IPS-18a (cell line): ENCODE data around the gene BICDL1.

Experiments
- H3K27ac ChIP-seq: one replicate; pipeline ENCODE4 v1.5.1; 2013; ENCODE audit warnings: low read length
- H3K27me3 ChIP-seq: one replicate; pipeline ENCODE4 v1.6.1; 2013; ENCODE audit warnings: mild to moderate bottlenecking, low read length; ENCODE audit not compliant: control insufficient read depth, insufficient read depth
- H3K36me3 ChIP-seq: one replicate; pipeline ENCODE4 v1.6.1; 2013; ENCODE audit warnings: low read depth, low read length; ENCODE audit not compliant: control insufficient read depth
- H3K4me1 ChIP-seq: one replicate; pipeline ENCODE4 v1.6.1; 2013; ENCODE audit warnings: low read depth, low read length; ENCODE audit not compliant: control insufficient read depth
- H3K4me3 ChIP-seq: one replicate; pipeline ENCODE4 v1.5.1; 2013; ENCODE audit warnings: low read length
- H3K9ac ChIP-seq: one replicate; pipeline ENCODE4 v1.6.1; 2013; ENCODE audit warnings: mild to moderate bottlenecking, low read length, moderate library complexity
- H3K9me3 ChIP-seq: one replicate; pipeline ENCODE4 v1.6.1; 2013; ENCODE audit warnings: low read depth, low read length; ENCODE audit not compliant: control insufficient read depth

Gene BICDL1

DNA sequence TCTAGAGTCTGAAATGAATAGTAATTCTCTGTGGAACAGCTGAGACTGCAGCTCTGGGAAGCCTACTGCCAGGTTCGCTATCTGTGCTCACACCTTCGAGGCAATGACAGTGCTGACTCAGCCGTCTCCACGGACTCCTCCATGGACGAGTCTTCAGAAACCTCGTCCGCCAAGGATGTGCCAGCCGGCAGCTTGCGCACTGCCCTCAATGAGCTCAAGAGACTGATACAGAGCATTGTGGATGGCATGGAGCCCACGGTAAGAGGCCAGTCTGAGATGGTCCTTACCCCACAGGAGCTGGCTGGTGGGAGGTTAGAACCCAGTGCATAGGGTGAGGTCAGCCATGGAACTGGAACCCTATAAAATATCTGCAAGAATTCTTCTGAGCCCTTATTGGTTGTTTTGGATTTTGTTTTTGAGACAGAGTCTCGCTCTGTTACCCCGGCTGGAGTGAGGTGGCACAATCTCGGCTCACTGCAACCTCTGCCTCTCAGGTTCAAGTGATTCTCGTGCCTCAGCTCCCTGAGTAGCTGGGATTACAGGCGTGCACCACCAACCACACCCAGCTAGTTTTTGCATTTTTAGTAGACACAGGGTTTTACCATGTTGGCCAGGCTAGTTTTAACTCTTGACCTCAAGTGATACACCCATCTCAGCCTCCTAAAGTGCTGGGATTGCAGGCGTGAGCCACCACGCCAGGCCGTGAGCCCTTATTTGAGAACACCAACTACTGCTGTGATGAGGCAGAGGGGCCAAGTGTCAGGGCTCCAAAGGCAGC, 83.6 kb downstream of the BICDL1 start:
- H3K4me1 ChIP-seq: no peaks in the 10 kb centered on the region
- H3K9me3 ChIP-seq: no peaks in the 10 kb centered on the region
- no peaks in the 10 kb centered on the region for H3K27me3 ChIP-seq
- no peak overlapping the region for H3K27ac ChIP-seq
- peaks cover 4% of the 10 kb centered on the region for H3K36me3 ChIP-seq
- no peak overlapping the region for H3K4me3 ChIP-seq
- H3K9ac ChIP-seq: no peak overlapping the region

- Histone ChIP-seq H3K36me3 (peaks cover 4% of the 10 kb centered on the region), H3K27ac (no peak overlapping the region), H3K9ac (no peak overlapping the region), H3K27me3 (no peaks in the 10 kb centered on the region), H3K4me1 (no peaks in the 10 kb centered on the region), H3K4me3 (no peak overlapping the region), H3K9me3 (no peaks in the 10 kb centered on the region)
Measured at GRCh38 chr12:120075034-120075616, 86.1 kb downstream of the BICDL1 start.

- Histone ChIP-seq H3K27ac (no peak overlapping the region), H3K36me3 (peaks cover 4% of the 10 kb centered on the region), H3K4me3 (no peak overlapping the region), H3K4me1 (no peaks in the 10 kb centered on the region), H3K9ac (no peak overlapping the region), H3K9me3 (no peaks in the 10 kb centered on the region), H3K27me3 (no peaks in the 10 kb centered on the region)
Measured at GRCh38 chr12:120076651-120077050, 87.6 kb downstream of the BICDL1 start.

GRCh38 chr12:120077260-120077659, 88.2 kb downstream of the BICDL1 start:
- Histone ChIP-seq H3K9ac (no peak overlapping the region), H3K4me1 (no peaks in the 10 kb centered on the region), H3K9me3 (no peaks in the 10 kb centered on the region), H3K27me3 (no peaks in the 10 kb centered on the region), H3K4me3 (no peak overlapping the region), H3K27ac (no peak overlapping the region), H3K36me3 (no peaks in the 10 kb centered on the region)

GRCh38 chr12:120078868-120079267, 89.8 kb downstream of the BICDL1 start:
- H3K27me3 ChIP-seq: no peaks in the 10 kb centered on the region
- H3K4me3 ChIP-seq: no peak overlapping the region
- no peaks in the 10 kb centered on the region for H3K36me3 ChIP-seq
- H3K4me1 ChIP-seq: no peaks in the 10 kb centered on the region
- H3K9me3 ChIP-seq: no peaks in the 10 kb centered on the region
- H3K27ac ChIP-seq: no peak overlapping the region
- H3K9ac ChIP-seq: no peak overlapping the region

GRCh38 chr12:120079411-120080400, 90.7 kb downstream of the BICDL1 start:
- no peaks in the 10 kb centered on the region for H3K36me3 ChIP-seq
- no peaks in the 10 kb centered on the region for H3K4me1 ChIP-seq
- no peaks in the 10 kb centered on the region for H3K27me3 ChIP-seq
- no peak overlapping the region for H3K27ac ChIP-seq
- no peaks in the 10 kb centered on the region for H3K9me3 ChIP-seq
- H3K4me3 ChIP-seq: no peak overlapping the region
- no peak overlapping the region for H3K9ac ChIP-seq

- no peak overlapping the region for H3K27ac ChIP-seq
Measured at GRCh38 chr12:120081641-120082040, 92.6 kb downstream of the BICDL1 start.

GRCh38 chr12:120085920-120086645, 97.0 kb downstream of the BICDL1 start:
- H3K36me3 ChIP-seq: no peaks in the 10 kb centered on the region
- peaks cover 23% of the 10 kb centered on the region for H3K4me1 ChIP-seq
- no peaks in the 10 kb centered on the region for H3K9me3 ChIP-seq
- peak overlapping the region; percentile 41 for H3K4me3 ChIP-seq
- H3K27ac ChIP-seq: peak overlapping the region; percentile 80
- H3K9ac ChIP-seq: peak overlapping the region; percentile 55
- no peaks in the 10 kb centered on the region for H3K27me3 ChIP-seq

More at GRCh38 chr12:120081641-120082040, 92.6 kb downstream of the BICDL1 start:
- H3K9ac ChIP-seq: no peak overlapping the region
- no peaks in the 10 kb centered on the region for H3K36me3 ChIP-seq
- H3K4me1 ChIP-seq: peaks cover 14% of the 10 kb centered on the region
- no peaks in the 10 kb centered on the region for H3K27me3 ChIP-seq
- no peak overlapping the region for H3K4me3 ChIP-seq
- H3K9me3 ChIP-seq: no peaks in the 10 kb centered on the region

- no peaks in the 10 kb centered on the region for H3K9me3 ChIP-seq
- peak overlapping the region; percentile 80 for H3K27ac ChIP-seq
- no peaks in the 10 kb centered on the region for H3K36me3 ChIP-seq
- peak overlapping the region; percentile 62 for H3K4me3 ChIP-seq
- H3K27me3 ChIP-seq: no peaks in the 10 kb centered on the region
- peaks cover 23% of the 10 kb centered on the region for H3K4me1 ChIP-seq
- H3K9ac ChIP-seq: peak overlapping the region; percentile 55
Measured at GRCh38 chr12:120086801-120087621, 98.0 kb downstream of the BICDL1 start.

GRCh38 chr12:120089105-120089504, 100.1 kb downstream of the BICDL1 start:
- no peak overlapping the region for H3K27ac ChIP-seq
- peaks cover 37% of the 10 kb centered on the region for H3K4me1 ChIP-seq
- no peaks in the 10 kb centered on the region for H3K9me3 ChIP-seq
- no peak overlapping the region for H3K4me3 ChIP-seq
- H3K27me3 ChIP-seq: no peaks in the 10 kb centered on the region
- H3K36me3 ChIP-seq: no peaks in the 10 kb centered on the region
- no peak overlapping the region for H3K9ac ChIP-seq
